ENCODE data around the gene GRK6. TPM values are rescaled to one million over a fixed set of nuclear protein-coding genes. Genes with fewer than 3 reads are reported as not detected.

The GRK6 gene
- total and polyA plus RNA-seq, 11 donors: 6.8 to 33.2 (median 17.3) TPM

- Histone ChIP-seq H3K27me3 (peaks cover 0 to 26% (median 5%) of the 10 kb centered on the region in 9 donors), H3K36me3 (peaks cover 0 to 34% (median 24%) of the 10 kb centered on the region in 9 donors), H3K4me1 (peaks cover 0 to 59% (median 40%) of the 10 kb centered on the region in 12 donors), H3K9me3 (peaks cover 0 to 4% (median 0%) of the 10 kb centered on the region in 12 donors), H3K27ac (peak overlapping the region in 11 of 12 donors; percentile 24 to 87 (median 52)), H3K4me3 (no peak overlapping the region)
- DNase-seq (no peak), ATAC-seq (no peak)
- intact Hi-C loops (cut with DNase I): no loop called here
- WGBS, 4 donors: 68 to 81% (median 70%) methylated on average over 7 to 8 of the region's 8 CpGs
- TF ChIP-seq POLR2A (IDR thresholded peaks at IDR 0.05): no peak
- TF ChIP-seq, protein P1, sequence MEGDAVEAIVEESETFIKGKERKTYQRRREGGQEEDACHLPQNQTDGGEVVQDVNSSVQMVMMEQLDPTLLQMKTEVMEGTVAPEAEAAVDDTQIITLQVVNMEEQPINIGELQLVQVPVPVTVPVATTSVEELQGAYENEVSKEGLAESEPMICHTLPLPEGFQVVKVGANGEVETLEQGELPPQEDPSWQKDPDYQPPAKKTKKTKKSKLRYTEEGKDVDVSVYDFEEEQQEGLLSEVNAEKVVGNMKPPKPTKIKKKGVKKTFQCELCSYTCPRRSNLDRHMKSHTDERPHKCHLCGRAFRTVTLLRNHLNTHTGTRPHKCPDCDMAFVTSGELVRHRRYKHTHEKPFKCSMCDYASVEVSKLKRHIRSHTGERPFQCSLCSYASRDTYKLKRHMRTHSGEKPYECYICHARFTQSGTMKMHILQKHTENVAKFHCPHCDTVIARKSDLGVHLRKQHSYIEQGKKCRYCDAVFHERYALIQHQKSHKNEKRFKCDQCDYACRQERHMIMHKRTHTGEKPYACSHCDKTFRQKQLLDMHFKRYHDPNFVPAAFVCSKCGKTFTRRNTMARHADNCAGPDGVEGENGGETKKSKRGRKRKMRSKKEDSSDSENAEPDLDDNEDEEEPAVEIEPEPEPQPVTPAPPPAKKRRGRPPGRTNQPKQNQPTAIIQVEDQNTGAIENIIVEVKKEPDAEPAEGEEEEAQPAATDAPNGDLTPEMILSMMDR (IDR thresholded peaks at IDR 0.05): no peak
Observed at GRCh38 chr5:177469750-177470525, 43.5 kb downstream of the GRK6 start.

DNA sequence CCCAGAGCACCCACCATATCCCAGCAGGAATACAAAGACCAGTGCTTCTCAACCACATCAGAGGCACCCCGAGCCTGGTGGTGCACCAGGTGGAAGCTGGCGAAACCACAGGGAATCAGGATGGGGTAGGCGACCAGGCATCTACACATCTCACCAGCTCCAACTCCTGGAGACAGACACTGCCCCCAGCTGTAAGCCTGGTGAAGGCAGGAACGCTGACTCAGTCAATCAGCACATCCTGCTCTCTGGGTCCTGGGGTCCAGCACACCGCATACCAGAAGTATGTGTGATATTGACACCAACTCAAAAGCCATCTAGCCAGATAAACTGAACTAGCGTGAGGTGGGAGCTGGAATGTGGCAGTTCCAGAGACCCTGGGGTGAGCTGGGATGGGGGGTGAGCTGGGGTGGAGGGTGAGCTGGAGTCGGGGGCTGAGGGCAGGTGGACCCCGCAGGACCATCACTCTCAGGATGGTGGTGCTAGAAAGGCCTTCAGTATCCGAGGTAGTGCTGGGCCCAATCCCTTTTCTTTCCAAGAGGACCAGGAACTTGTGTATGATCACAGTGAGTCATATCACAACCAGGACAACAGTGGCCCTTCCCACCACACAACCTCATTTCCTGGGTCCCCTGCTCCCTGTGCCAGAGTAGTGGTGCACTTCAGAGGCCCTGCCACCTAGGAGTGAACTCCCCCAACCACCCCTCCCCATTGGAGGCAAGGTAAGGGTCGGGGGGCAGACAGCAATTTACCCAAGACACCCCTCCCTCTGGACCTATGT is 44.5 kb downstream of the GRK6 start:
- WGBS, 4 donors: 86 to 91% (median 87%) methylated on average over 7 to 10 of the region's 10 CpGs
- TF ChIP-seq, protein P1 (IDR thresholded peaks at IDR 0.05): no peak
- no peak for TF ChIP-seq POLR2A (IDR thresholded peaks at IDR 0.05)
- Histone ChIP-seq H3K4me3 (peak overlapping the region in 5 of 12 donors; percentile 2 to 97 (median 81)), H3K36me3 (peaks cover 0 to 25% (median 17%) of the 10 kb centered on the region in 9 donors), H3K27me3 (peaks cover 0 to 28% (median 5%) of the 10 kb centered on the region in 9 donors), H3K9me3 (no peaks in the 10 kb centered on the region), H3K27ac (peak overlapping the region in 11 of 12 donors; percentile 19 to 93 (median 84)), H3K4me1 (peaks cover 0 to 59% (median 43%) of the 10 kb centered on the region in 12 donors)
- DNase-seq (no peak), ATAC-seq (no peak)
- intact Hi-C loops (cut with DNase I): no loop called here

- Histone ChIP-seq H3K4me1 (peaks cover 0 to 60% (median 44%) of the 10 kb centered on the region in 12 donors), H3K9me3 (no peaks in the 10 kb centered on the region)
- 46 to 62% (median 54%) methylated on average over 8 to 14 of the region's 14 CpGs for WGBS, 4 donors
Observed at GRCh38 chr5:177471610-177472356, 45.3 kb downstream of the GRK6 start.

More at GRCh38 chr5:177471610-177472356, 45.3 kb downstream of the GRK6 start:
- DNase-seq: peak in 3 of 5 donors; percentile 73 to 82 (median 78)
- Histone ChIP-seq H3K27me3 (peaks cover 0 to 31% (median 5%) of the 10 kb centered on the region in 9 donors), H3K27ac (peak overlapping the region; percentile 65 to 93 (median 84)), H3K4me3 (peak overlapping the region; percentile 63 to 97 (median 76)), H3K36me3 (peaks cover 0 to 16% (median 8%) of the 10 kb centered on the region in 9 donors)
- TF ChIP-seq POLR2A (IDR thresholded peaks at IDR 0.05): no peak
- TF ChIP-seq, protein P1 (IDR thresholded peaks at IDR 0.05): no peak
- ATAC-seq: peak; percentile 49 to 74 (median 52)
- intact Hi-C loops (cut with DNase I): no loop called here

All from heart left ventricle (tissue), 16 donors.